ENCODE data around the gene S100A9.

GRCh38 chr1:153393926-153394325 is 36.3 kb downstream of the S100A9 start:
- TF ChIP-seq, protein P1, sequence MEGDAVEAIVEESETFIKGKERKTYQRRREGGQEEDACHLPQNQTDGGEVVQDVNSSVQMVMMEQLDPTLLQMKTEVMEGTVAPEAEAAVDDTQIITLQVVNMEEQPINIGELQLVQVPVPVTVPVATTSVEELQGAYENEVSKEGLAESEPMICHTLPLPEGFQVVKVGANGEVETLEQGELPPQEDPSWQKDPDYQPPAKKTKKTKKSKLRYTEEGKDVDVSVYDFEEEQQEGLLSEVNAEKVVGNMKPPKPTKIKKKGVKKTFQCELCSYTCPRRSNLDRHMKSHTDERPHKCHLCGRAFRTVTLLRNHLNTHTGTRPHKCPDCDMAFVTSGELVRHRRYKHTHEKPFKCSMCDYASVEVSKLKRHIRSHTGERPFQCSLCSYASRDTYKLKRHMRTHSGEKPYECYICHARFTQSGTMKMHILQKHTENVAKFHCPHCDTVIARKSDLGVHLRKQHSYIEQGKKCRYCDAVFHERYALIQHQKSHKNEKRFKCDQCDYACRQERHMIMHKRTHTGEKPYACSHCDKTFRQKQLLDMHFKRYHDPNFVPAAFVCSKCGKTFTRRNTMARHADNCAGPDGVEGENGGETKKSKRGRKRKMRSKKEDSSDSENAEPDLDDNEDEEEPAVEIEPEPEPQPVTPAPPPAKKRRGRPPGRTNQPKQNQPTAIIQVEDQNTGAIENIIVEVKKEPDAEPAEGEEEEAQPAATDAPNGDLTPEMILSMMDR (IDR thresholded peaks at IDR 0.05): no peak
- TF ChIP-seq ZFX (IDR thresholded peaks at IDR 0.05; ENCODE audit: borderline replicate concordance): no peak
